Retinal pigment epithelial cell (primary cell): Measurements from ENCODE around the gene PACS1.

Experiments used
- DNase-seq: peaks from one replicate; pipeline ENCODE4 v3.0.0-alpha.2; 2010; ENCODE audit warnings: low read depth
- H3K4me3 ChIP-seq: 2 replicates; pipeline ENCODE4 v1.5.1; 2011; ENCODE audit warnings: mild to moderate bottlenecking, low read length, control low read depth, moderate library complexity
- CTCF ChIP-seq: conservative IDR thresholded peaks from 2 replicates; pipeline ENCODE4 v1.5.1; 2011; ENCODE audit warnings: low read depth, low read length, control low read depth, inconsistent platforms

Gene PACS1

GRCh38 chr11:66285250-66285947, 215.3 kb downstream of the PACS1 start:
- H3K4me3 ChIP-seq = no peak overlapping the region
- DNase-seq = no peak
- no peak for TF ChIP-seq CTCF

GRCh38 chr11:66286699-66287098, 216.6 kb downstream of the PACS1 start:
- H3K4me3 ChIP-seq = no peak overlapping the region
- no peak for TF ChIP-seq CTCF
- no peak for DNase-seq

GRCh38 chr11:66287211-66287888, 217.3 kb downstream of the PACS1 start:
- no peak overlapping the region for H3K4me3 ChIP-seq
- no peak for DNase-seq
- TF ChIP-seq CTCF = no peak

- no peak for DNase-seq
- TF ChIP-seq CTCF = no peak
- H3K4me3 ChIP-seq = peak overlapping the region; percentile 84
Observed at GRCh38 chr11:66287889-66288670, 218.0 kb downstream of the PACS1 start.

- DNase-seq = peak; percentile 98
- no peak for TF ChIP-seq CTCF
- H3K4me3 ChIP-seq = peak within 1 kb of the TSS; percentile 84
Observed at GRCh38 chr11:66288671-66289547, 218.8 kb downstream of the PACS1 start, which contains the start of gene YIF1A. Gene YIF1A (minus strand): TSS chr11:66289143. CDS start chr11:66288985, 158 bp downstream.

- peak overlapping the region; percentile 68 for H3K4me3 ChIP-seq
- DNase-seq = peak; percentile 56
- TF ChIP-seq CTCF = no peak
Observed at GRCh38 chr11:66289548-66290329, 219.7 kb downstream of the PACS1 start.
